NCI-H1092 (cell line): ENCODE measurements around the gene DCDC2B.

ENCODE experiments used
- DNase-seq: peaks from one replicate; lab custom pipeline; 2025; lab: John Stamatoyannopoulos, UW

The DCDC2B gene

DNA sequence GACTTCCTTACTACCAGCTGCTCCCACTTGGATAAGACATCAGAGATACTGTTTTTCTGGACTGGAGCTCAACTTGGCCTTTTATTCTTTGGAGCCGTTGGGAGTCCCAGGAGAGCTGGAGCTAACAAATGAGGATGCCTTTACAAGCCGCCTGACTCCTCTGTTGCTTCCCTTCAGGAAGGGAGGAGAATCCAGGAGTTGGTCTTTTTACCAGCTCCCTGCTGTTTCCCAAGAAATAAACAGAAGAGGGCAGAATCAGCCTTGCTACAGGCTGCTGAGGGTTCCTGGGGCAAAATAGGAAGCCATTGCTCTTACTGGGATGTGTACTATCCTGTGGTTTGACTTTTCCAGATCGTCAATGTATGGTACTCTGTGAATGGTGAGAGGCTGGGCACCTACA lies 14.8 kb downstream of the DCDC2B start:
- DNase-seq, result no peak

DNA sequence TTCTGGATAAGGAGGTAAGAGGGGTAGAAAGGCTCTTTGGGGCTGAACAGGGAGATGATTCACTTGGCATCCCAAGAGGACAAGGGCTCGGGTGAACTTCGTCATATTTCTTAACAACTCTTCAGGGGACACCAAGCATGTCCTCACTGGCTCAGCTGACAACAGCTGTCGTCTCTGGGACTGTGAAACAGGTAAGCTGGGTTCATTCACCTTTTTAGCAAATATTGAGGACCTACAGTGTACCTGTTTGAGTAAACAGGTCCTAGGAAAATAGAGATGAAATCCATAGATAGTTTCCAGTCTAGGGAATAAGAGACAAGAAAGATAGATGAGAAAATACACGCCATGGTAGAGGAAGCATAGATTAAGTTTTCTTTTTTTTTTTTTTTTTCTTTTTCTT lies 15.4 kb downstream of the DCDC2B start:
- DNase-seq, result no peak

- DNase-seq, result no peak
These were observed 19.9 kb downstream of the DCDC2B start for GRCh38 chr1:32228771-32229170.

DNA sequence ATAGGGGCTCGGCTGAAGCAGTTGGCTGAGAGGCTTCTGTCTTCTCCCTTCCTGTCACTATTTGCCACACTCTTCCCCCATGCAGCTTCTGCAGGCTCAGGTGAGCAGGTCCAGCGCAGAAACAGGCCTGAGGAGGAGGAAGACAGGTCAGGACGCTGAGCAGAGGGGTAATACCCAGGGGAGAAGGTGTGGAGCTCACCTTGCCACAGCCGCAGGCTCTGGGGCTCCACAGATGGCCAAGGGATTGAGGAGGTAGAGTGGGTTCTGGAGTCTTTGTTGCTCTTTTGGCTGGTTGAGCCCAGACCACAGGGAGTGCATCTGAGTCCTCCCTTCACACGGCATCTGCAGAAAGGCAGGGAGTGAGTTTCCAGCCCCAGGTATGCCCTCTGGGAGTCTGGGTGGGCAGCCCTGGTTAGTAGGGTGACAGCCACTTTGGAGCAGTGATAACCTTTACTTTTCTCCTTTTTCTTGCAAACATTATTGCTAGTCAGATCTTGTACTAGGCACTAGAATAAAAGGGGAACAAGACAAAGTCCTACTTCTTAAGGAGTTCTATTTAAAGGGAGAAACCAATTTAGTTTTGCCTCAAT lies 23.0 kb downstream of the DCDC2B start:
- DNase-seq, result no peak

DNA sequence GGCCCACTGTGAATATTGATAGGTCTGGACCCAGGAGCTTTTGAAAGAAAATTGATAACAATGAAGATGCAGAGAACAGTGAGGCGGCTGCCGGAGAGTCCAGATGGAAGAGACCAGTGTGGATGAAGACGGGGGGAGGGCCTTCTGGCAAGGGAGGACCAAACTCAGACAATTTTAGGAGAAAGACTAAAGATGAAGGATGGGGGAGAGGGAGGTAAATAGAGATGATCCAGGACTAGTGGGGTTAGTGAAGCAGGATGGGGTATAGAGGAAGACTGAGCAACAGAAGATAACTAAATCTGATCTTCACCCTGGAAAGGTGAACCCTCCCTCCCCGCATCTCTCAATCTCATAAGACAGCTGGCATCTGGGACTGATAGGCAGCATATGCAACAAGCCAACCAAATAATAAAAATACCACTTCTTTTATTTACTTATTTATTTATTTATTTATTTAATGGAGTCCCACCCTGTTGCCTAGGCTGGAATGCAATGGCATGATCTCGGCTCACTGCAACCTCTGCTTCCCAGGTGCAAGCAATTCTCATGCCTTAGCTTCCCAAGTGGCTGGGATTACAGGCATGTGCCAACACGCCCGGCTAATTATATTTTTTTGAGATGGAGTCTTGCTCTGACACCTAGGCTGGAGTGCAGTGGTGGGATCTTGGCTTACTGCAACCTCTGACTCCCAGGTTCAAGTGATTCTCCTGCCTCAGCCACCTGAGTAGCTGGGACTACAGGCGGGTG lies 23.8 kb downstream of the DCDC2B start:
- DNase-seq, result no peak

GRCh38 chr1:32234792-32235191 lies 25.9 kb downstream of the DCDC2B start:
- no peak for DNase-seq

- peak; percentile 33 for DNase-seq
These were observed 30.4 kb downstream of the DCDC2B start for GRCh38 chr1:32239337-32239736.

GRCh38 chr1:32239790-32240139 lies 30.9 kb downstream of the DCDC2B start:
- peak; percentile 44 for DNase-seq

GRCh38 chr1:32240140-32240951 lies 31.5 kb downstream of the DCDC2B start:
- DNase-seq, result peak; percentile 78

GRCh38 chr1:32241001-32241763 lies 32.3 kb downstream of the DCDC2B start:
- DNase-seq, result peak; percentile 51

- DNase-seq, result no peak
These were observed 33.5 kb downstream of the DCDC2B start for GRCh38 chr1:32242341-32242851.

DNA sequence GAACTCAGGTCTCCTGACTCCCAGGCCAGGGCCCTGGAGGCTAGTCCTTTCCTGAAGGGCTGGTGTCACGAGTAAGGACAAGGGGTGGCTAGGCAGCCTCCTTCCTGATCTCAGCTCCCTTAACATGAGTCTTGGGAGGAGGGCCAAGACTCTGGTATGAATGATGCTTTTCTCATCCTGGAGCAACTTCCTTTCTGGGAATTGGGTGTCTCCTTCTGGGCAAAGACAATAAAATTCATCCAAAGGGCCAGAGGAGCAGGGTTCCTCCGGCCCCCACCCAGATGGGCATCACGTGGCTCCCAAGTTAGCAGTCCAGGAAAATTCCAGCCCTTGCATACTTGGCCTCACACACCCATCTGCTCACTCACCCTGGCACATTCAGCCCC lies 38.0 kb downstream of the DCDC2B start, which contains the start of gene FAM167B:
TSS of gene FAM167B (plus strand) at position 335 of the 386 bp plus-strand sequence. CDS start 200 bp downstream, outside the sequence.
- no peak for DNase-seq

- no peak for DNase-seq
These were observed 38.6 kb downstream of the DCDC2B start for GRCh38 chr1:32247452-32247851.

GRCh38 chr1:32247983-32248889 lies 39.3 kb downstream of the DCDC2B start:
- peak; percentile 85 for DNase-seq

DNA sequence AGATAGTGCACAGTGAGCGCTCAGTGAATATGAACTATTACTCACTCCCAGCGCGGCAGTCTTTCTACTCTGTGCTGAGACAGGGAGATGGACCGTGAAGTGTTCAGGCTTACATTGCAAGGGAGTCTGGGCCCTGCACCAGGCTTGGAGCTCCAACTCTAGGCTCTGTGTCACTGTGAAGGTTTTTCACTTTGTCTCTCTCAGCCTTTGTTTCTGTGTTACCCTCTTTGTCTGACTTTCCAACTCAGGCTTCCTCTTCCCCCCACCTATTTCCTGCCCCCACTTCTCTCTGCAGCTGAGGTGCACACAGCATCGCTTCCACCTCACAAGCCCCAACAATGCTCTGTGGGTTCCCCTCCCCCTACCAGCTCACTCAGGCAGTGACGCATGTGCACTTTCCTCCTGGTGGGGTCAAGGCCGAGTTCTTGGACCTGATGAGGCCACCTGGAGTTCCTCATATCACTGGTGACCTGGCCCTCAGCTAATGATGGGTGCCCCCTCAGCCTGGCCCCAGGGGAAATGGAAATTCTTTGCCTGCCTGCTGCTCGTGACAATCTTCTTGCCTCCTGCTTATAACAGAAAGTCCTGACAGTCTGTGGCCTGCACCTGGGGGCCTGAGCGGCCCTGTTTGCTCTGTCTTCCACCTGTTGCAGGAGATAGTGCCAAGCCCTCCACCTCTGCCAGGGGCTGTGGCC lies 41.1 kb downstream of the DCDC2B start:
- DNase-seq, result no peak

- DNase-seq, result no peak
These were observed 42.2 kb downstream of the DCDC2B start, which contains the start of gene LCK for GRCh38 chr1:32250893-32251716. TSS of gene LCK (plus strand) at chr1:32251265. CDS start at chr1:32274330, 23,065 bp downstream.

- DNase-seq, result no peak
These were observed 46.5 kb downstream of the DCDC2B start for GRCh38 chr1:32255072-32256071.
